Smooth muscle cell (in vitro differentiated cells): Measurements from ENCODE around the gene BFSP2. TPM values are rescaled to one million over a fixed set of nuclear protein-coding genes. Genes with fewer than 3 reads are reported as not detected.
"Not testable (repeated sequence)": the region's sequence is repeated elsewhere in the genome, so short reads cannot be mapped to it uniquely, and the experiment has no call there.

Source experiments
- DNase-seq: peaks from one replicate; lab custom pipeline; 2025; ENCODE audit not compliant: unreplicated experiment; lab: John Stamatoyannopoulos, UW
- H2AFZ ChIP-seq: fragments of 200-600 bp; sonication (generic); 2 replicates; pipeline ENCODE4 v1.6.0; 2016; ENCODE audit warnings: antibody characterized with exemption, low read depth, mild to moderate bottlenecking
- H3F3A ChIP-seq: fragments of 200-600 bp; sonication (generic); 2 replicates; pipeline ENCODE4 v1.6.0; 2017; ENCODE audit warnings: antibody characterized with exemption, low read depth
- H3K27ac ChIP-seq: fragments of 200-600 bp; sonication (generic); 2 replicates; pipeline ENCODE4 v1.5.1; 2016; ENCODE audit warnings: low read depth, mild to moderate bottlenecking
- H3K27me3 ChIP-seq: fragments of 200-600 bp; sonication (generic); 2 replicates; pipeline ENCODE4 v1.6.1; 2016; ENCODE audit warnings: low read depth, mild to moderate bottlenecking
- H3K36me3 ChIP-seq: fragments of 200-600 bp; sonication (generic); 2 replicates; pipeline ENCODE4 v1.5.1; 2016; ENCODE audit warnings: low read depth
- H3K4me1 ChIP-seq: fragments of 200-600 bp; sonication (generic); 2 replicates; pipeline ENCODE4 v1.5.1; 2016; ENCODE audit warnings: low read depth
- H3K4me2 ChIP-seq: fragments of 200-600 bp; sonication (generic); 2 replicates; pipeline ENCODE4 v1.6.0; 2016; ENCODE audit warnings: mild to moderate bottlenecking
- H3K4me3 ChIP-seq: fragments of 200-600 bp; sonication (generic); 2 replicates; pipeline ENCODE4 v1.5.1; 2016; ENCODE audit warnings: mild to moderate bottlenecking
- H3K79me2 ChIP-seq: fragments of 200-600 bp; sonication (generic); 2 replicates; pipeline ENCODE4 v1.6.0; 2016; ENCODE audit warnings: low read depth, mild to moderate bottlenecking
- H3K9ac ChIP-seq: fragments of 200-600 bp; sonication (generic); 2 replicates; pipeline ENCODE4 v1.6.0; 2016; ENCODE audit warnings: low read depth
- H3K9me3 ChIP-seq: fragments of 200-600 bp; sonication (generic); replicated peaks from 2 replicates; pipeline ENCODE4 v1.5.1; 2016; ENCODE audit warnings: low read depth
- H4K20me1 ChIP-seq: fragments of 200-600 bp; sonication (generic); 2 replicates; pipeline ENCODE4 v1.6.0; 2016; ENCODE audit warnings: low read depth
- CTCF ChIP-seq: fragments of 200-600 bp; sonication (generic); IDR thresholded peaks from 2 replicates; pipeline ENCODE4 v1.5.1; 2017; ENCODE audit warnings: borderline replicate concordance, mild to moderate bottlenecking, antibody characterized with exemption; ENCODE audit not compliant: insufficient read depth, poor library complexity, severe bottlenecking
- WGBS: methylation state at CpG from one replicate; pipeline ENCODE4 v1.1.7; 2016; ENCODE audit warnings: low lambda C conversion rate; 5-methylcytosine and 5-hydroxymethylcytosine counted together
- polyA plus RNA-seq: library from polyadenylated mRNA; unstranded; fragments of >200 nt; fragmentation: Nextera tagmentation; extraction: Ambion mirVana; gene quantifications from 2 replicates; pipeline ENCODE4 v1.2.1, GENCODE V29; 2016
- total RNA-seq: library from RNA; depleted of rRNA; stranded (reverse); fragments of >200 nt; gene quantifications from 2 replicates; pipeline ENCODE4 v1.2.3, GENCODE V29; 2014

The BFSP2 gene
- total and polyA plus RNA-seq, 2 experiments from 2014 or later = not detected

- Histone ChIP-seq H3K27ac (no peak overlapping the region), H3K36me3 (no peaks in the 10 kb centered on the region), H3K27me3 (no peaks in the 10 kb centered on the region), H4K20me1 (no peaks in the 10 kb centered on the region), H3F3A (no peaks in the 10 kb centered on the region), H3K9ac (no peak overlapping the region), H2AFZ (no peak overlapping the region), H3K79me2 (no peaks in the 10 kb centered on the region), H3K4me3 (no peak overlapping the region), H3K4me1 (no peaks in the 10 kb centered on the region), H3K9me3 (no peaks in the 10 kb centered on the region), H3K4me2 (no peak overlapping the region)
- no peak for TF ChIP-seq CTCF
- DNase-seq = no peak
Measured at GRCh38 chr3:133520286-133520685, 120.4 kb downstream of the BFSP2 start.

- not testable (repeated sequence) for H3K27ac ChIP-seq, H3K27me3 ChIP-seq, H3K4me1 ChIP-seq, H3K4me3 ChIP-seq, H3K4me2 ChIP-seq, DNase-seq, H3K36me3 ChIP-seq, H4K20me1 ChIP-seq, H3F3A ChIP-seq, H3K9me3 ChIP-seq, H2AFZ ChIP-seq, H3K79me2 ChIP-seq, H3K9ac ChIP-seq
- 93% methylated on average over 4 of the region's 4 CpGs for WGBS
Measured at GRCh38 chr3:133520938-133521337, 121.1 kb downstream of the BFSP2 start.

GRCh38 chr3:133521946-133522345 lies 122.1 kb downstream of the BFSP2 start:
- no peak overlapping the region for H3K4me3 ChIP-seq
- H3K4me2 ChIP-seq = no peak overlapping the region
- H3K9ac ChIP-seq = no peak overlapping the region
- H3K27me3 ChIP-seq = no peaks in the 10 kb centered on the region
- H2AFZ ChIP-seq = no peak overlapping the region
- no peak overlapping the region for H3K27ac ChIP-seq
- no peak for TF ChIP-seq CTCF
- H3F3A ChIP-seq = no peaks in the 10 kb centered on the region
- H3K9me3 ChIP-seq = no peaks in the 10 kb centered on the region
- no peak for DNase-seq
- H3K4me1 ChIP-seq = no peaks in the 10 kb centered on the region
- 48% methylated on average over 5 of the region's 5 CpGs for WGBS
- H4K20me1 ChIP-seq = no peaks in the 10 kb centered on the region
- no peaks in the 10 kb centered on the region for H3K36me3 ChIP-seq
- no peaks in the 10 kb centered on the region for H3K79me2 ChIP-seq

- H3K9me3 ChIP-seq, H3K27me3 ChIP-seq, DNase-seq, H3K4me3 ChIP-seq, H2AFZ ChIP-seq, H4K20me1 ChIP-seq, H3K9ac ChIP-seq, H3F3A ChIP-seq, H3K4me2 ChIP-seq, H3K36me3 ChIP-seq, H3K27ac ChIP-seq, H3K4me1 ChIP-seq, H3K79me2 ChIP-seq: not testable (repeated sequence)
- 89% methylated on average over 3 of the region's 3 CpGs for WGBS
Measured at GRCh38 chr3:133523758-133524157, 123.9 kb downstream of the BFSP2 start.

Other genes starting within 250 kb of the BFSP2 start
- gene CDV3, start 173.6 kb downstream of the BFSP2 start, total RNA-seq = 135 and 139 TPM in 2 replicates
- gene CDV3, start 173.6 kb downstream of the BFSP2 start, polyA plus RNA-seq = 70.2 and 84.0 TPM in 2 replicates